SKM-1 treated with dmso at 0.1 percent for 144 hours (cell line): Measurements from ENCODE around the gene PPP1R26.
A peak's percentile ranks its signal among the peaks of the same experiment; 100 is the strongest.
"Not testable (repeated sequence)": the region's sequence is repeated elsewhere in the genome, so short reads cannot be mapped to it uniquely, and the experiment has no call there.

Experiments
- DNase-seq: peaks from one replicate; lab custom pipeline; 2025; ENCODE audit not compliant: unreplicated experiment; lab: John Stamatoyannopoulos, UW

The PPP1R26 gene

GRCh38 chr9:135502168-135502872, 22.7 kb downstream of the PPP1R26 start:
- DNase-seq: no peak

DNA sequence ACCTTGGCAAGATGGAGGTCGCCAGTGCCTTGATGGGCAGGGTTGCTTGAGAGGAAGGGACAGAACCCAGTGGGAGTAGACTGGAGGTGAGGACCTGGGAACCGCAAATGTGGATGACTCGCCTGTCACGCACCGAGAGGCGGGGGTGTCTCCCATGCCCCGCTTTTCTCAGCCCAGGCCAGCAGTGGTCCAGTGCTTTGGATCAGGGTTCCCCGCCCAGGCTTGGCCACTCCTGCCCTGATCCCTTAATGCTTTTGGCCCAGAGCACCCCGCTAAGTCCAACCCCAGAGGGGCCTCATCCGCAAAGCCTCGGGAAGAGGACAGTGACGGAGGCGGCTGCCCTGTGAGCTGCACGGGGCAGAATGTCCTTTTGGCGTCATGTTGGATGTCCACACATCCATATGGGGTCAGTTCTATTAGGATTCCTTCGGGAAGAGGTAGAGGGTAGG, 23.3 kb downstream of the PPP1R26 start:
- no peak for DNase-seq

GRCh38 chr9:135503371-135504261, 24.0 kb downstream of the PPP1R26 start:
- DNase-seq: no peak

GRCh38 chr9:135504262-135505243, 25.0 kb downstream of the PPP1R26 start:
- DNase-seq: peak; percentile 38

- DNase-seq: no peak
These were observed 26.0 kb downstream of the PPP1R26 start for GRCh38 chr9:135505406-135506187.

DNA sequence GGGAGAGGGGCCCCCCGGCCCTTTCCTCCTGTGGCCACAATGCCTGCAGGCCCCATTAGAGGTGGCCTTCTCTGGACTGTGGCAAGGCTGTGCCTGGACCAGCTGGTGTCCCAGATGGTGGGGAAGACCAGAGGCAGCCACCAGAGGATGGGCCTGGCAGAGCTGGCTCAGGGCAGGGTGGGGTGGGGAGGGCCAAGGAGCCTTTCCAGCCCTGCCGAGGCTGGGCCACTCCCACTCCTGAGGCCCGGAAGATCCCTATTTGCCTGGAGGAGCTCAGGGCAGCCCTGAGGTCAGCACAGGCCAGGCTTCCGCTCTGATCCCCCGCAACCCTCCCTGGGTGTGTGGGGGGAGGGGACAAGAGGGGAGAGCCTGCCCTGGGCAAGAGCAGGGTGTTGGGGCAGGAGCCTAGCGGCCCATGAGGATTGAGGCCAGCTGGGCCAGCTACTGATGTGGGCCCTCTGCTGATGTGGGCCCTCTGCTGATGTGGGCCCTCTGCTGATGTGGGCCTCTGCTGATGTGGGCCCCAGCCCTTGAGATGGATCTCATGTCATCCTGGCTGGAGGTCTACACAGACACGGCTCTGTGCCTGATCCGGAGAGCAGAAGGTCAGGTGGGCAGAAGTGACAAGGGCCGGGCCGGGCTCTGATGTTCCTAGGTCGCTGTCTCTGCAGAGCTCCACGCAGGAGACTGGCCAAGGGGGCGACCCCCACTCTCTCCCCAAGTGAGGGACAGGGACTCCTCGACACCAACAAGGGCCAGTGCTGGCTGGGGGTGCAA, 26.9 kb downstream of the PPP1R26 start:
- DNase-seq: no peak

GRCh38 chr9:135507104-135508035, 27.8 kb downstream of the PPP1R26 start:
- no peak for DNase-seq

GRCh38 chr9:135508211-135508820, 28.7 kb downstream of the PPP1R26 start:
- DNase-seq: no peak

- no peak for DNase-seq
These were observed 29.9 kb downstream of the PPP1R26 start for GRCh38 chr9:135509458-135509857.

- no peak for DNase-seq
These were observed 32.6 kb downstream of the PPP1R26 start for GRCh38 chr9:135512241-135512603.

DNA sequence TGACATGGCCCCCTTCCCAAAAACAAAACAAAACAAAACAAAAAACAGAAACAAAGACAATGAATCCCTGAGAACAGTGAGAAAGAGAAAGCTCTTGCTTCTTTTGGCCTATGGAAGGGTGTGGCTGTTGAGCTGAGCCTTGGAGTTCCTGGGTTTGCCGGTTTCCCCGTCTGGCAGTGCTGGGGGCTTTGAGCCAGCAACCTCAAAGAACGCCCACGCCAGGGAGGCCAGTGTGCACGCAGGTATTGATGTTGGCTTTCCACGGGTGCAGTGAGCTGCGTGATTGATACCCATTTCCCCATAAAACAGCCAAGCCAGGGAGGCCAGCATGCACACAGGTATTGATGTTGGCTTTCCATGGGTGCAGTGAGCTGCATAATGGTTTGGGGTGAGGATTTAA, 33.3 kb downstream of the PPP1R26 start:
- no peak for DNase-seq

DNA sequence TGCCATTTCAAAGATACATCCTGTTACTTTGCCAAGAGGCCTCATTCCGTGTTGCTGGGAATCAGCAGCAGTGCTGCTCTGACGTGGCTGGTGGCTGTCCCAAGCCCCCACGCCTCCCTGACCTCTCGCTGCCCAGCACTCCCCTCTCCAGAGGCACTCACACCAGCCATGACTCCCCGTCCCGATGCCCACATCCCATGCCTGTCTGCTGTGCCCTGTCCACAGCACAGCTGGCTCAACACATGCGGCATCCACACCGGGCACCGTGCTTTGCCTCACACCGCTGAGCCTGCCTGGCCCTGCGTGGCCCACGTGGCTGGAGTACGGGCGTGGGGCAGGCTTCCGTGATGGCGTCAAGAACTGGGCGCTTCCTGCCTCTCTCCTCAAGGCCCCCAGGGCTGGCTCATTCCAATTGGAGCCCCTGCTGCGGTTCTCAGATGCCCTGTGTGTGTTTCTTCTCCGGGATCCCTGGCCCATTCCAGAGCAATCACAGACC, 33.8 kb downstream of the PPP1R26 start:
- no peak for DNase-seq

- not testable (repeated sequence) for DNase-seq
These were observed 34.3 kb downstream of the PPP1R26 start for GRCh38 chr9:135513906-135514305.

GRCh38 chr9:135514342-135515082, 34.9 kb downstream of the PPP1R26 start:
- no peak for DNase-seq

- DNase-seq: no peak
These were observed 35.7 kb downstream of the PPP1R26 start for GRCh38 chr9:135515083-135515951.
